Gastrocnemius medialis (tissue), 4 donors: ENCODE data around the gene WDCP.

Experiments used
- POLR2A ChIP-seq, 2 donors: fragments of 450-650 bp; IDR thresholded peaks; one replicate each; pipeline ENCODE4 v1.6.1; 2017; ENCODE audit warnings: antibody characterized with exemption in 2 of 2, mild to moderate bottlenecking in 2 of 2, moderate library complexity in 2 of 2
- TF ChIP-seq, protein P1 (sequence below), 5 experiments: fragments of 450-650 bp in 3 of 5; fragments of 200-600 bp in 2 of 5; sonication (generic) in 2 of 5; IDR thresholded peaks in 4 of 5; conservative IDR thresholded peaks in 1 of 5; 1 replicate in 4 of 5; 2 replicates in 1 of 5; pipeline ENCODE4 v1.5.1; 2016 to 2019; ENCODE audit warnings: antibody characterized with exemption in 5 of 5, mild to moderate bottlenecking in 3 of 5, moderate library complexity in 3 of 5

DNA sequence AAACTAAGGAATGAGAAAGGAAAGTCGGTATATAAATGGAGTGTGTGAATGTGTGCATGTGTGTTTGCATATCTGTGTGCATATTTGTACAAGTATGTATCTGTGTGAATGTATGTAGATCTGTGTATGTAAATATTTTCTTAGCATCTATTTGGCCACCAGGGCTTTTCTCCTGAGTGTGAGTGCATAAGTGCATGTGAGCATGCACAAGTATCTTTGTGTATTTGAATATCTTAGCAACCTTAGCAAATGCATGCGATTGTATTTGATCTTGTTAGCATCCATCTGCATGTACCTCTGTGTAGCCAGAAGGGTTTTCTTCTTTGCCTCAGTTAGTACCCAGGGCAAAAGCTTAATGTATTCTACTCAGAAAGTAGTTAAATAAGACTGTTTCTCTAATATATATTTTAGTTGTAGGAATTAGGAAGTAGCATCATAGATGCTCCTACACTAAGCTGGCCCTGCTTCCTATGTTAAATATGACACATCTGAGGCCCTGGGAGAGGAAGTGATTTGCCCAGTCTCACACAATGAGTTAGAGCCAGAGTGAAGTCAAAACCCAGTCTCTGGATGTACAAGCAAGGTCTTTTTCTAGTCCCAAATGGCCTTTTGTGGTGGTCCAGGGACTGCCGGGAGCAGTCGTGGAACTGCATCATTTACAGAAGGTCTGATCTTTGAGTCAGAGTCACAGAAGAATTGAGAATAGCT is 11.5 kb upstream of the WDCP start:
- TF ChIP-seq, protein P1, sequence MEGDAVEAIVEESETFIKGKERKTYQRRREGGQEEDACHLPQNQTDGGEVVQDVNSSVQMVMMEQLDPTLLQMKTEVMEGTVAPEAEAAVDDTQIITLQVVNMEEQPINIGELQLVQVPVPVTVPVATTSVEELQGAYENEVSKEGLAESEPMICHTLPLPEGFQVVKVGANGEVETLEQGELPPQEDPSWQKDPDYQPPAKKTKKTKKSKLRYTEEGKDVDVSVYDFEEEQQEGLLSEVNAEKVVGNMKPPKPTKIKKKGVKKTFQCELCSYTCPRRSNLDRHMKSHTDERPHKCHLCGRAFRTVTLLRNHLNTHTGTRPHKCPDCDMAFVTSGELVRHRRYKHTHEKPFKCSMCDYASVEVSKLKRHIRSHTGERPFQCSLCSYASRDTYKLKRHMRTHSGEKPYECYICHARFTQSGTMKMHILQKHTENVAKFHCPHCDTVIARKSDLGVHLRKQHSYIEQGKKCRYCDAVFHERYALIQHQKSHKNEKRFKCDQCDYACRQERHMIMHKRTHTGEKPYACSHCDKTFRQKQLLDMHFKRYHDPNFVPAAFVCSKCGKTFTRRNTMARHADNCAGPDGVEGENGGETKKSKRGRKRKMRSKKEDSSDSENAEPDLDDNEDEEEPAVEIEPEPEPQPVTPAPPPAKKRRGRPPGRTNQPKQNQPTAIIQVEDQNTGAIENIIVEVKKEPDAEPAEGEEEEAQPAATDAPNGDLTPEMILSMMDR (IDR thresholded peaks at IDR 0.05 in 4 of 5, conservative IDR thresholded peaks at IDR 0.05 in 1 of 5): no peak
- TF ChIP-seq POLR2A (IDR thresholded peaks at IDR 0.05): no peak
